Measurements from ENCODE around the gene RNPEPL1.

The RNPEPL1 gene

GRCh38 chr2:240628507-240628807 is 60.2 kb downstream of the RNPEPL1 start:
- intact Hi-C loops (cut with DNase I; ENCODE audit: low total_unique reads): no loop called here
- Histone ChIP-seq H3K27ac (no peak overlapping the region), H3K36me3 (peaks cover 0 to 18% (median 0%) of the 10 kb centered on the region in 3 donors), H3K4me3 (no peak overlapping the region), H3K9me3 (no peaks in the 10 kb centered on the region), H3K4me1 (peaks cover 0 to 3% (median 0%) of the 10 kb centered on the region in 4 donors), H3K27me3 (peaks cover 0 to 3% of the 10 kb centered on the region in 2 donors)
- TF ChIP-seq, protein P1, sequence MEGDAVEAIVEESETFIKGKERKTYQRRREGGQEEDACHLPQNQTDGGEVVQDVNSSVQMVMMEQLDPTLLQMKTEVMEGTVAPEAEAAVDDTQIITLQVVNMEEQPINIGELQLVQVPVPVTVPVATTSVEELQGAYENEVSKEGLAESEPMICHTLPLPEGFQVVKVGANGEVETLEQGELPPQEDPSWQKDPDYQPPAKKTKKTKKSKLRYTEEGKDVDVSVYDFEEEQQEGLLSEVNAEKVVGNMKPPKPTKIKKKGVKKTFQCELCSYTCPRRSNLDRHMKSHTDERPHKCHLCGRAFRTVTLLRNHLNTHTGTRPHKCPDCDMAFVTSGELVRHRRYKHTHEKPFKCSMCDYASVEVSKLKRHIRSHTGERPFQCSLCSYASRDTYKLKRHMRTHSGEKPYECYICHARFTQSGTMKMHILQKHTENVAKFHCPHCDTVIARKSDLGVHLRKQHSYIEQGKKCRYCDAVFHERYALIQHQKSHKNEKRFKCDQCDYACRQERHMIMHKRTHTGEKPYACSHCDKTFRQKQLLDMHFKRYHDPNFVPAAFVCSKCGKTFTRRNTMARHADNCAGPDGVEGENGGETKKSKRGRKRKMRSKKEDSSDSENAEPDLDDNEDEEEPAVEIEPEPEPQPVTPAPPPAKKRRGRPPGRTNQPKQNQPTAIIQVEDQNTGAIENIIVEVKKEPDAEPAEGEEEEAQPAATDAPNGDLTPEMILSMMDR (IDR thresholded peaks at IDR 0.05): no peak
- DNase-seq: peak in 1 of 2 donors; percentile 48

DNA sequence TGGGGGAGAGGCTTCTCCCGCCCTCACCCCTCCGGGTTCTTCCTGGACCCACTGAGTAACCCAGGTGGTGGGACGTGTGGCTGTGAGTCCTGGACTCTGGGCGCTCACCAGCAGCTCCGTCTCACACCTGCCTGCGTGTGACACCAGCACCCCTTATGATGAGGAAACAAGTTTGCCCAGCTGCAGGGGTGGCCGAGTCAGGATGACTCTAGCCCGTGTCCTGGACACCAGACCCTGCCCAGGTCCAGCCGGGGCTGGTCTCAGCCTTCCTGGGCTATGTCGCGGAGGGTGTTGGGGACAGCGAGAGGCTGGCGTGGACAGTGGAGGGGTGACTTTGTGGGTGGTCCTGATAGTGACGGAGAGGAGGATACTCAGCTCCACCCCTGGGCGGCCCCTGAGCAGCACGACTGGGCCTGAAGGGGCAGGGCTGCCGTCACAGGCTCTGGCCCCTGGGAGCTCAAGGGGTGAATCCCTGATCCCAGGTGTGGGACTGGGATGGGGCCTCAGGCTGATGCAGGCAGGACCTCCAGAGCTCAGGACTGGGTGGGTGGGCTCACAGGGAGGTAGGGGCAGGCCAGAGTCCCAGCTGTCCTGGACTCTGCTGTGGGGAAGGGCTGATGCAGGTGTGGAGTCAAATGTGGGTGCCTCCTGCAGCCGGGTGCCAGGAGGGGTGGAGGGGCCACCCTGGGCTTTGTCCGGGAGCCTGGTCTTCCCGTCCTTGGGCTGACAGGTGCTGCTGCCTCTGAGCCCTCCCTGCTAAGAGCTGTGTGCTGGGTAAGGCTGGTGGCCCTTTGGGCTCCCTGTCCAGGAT is 60.7 kb downstream of the RNPEPL1 start:
- peaks cover 0 to 3% of the 10 kb centered on the region in 2 donors for H3K27me3 ChIP-seq
- intact Hi-C loops (cut with DNase I; ENCODE audit: low total_unique reads): no loop called here
- H3K9me3 ChIP-seq: peaks cover 0 to 3% (median 0%) of the 10 kb centered on the region in 3 donors
- TF ChIP-seq, protein P1 (IDR thresholded peaks at IDR 0.05): no peak
- peaks cover 0 to 3% (median 0%) of the 10 kb centered on the region in 4 donors for H3K4me1 ChIP-seq
- DNase-seq: peak; percentile 9 to 53
- no peak overlapping the region for H3K27ac ChIP-seq
- no peak overlapping the region for H3K4me3 ChIP-seq
- H3K36me3 ChIP-seq: peaks cover 0 to 18% (median 0%) of the 10 kb centered on the region in 3 donors

DNA sequence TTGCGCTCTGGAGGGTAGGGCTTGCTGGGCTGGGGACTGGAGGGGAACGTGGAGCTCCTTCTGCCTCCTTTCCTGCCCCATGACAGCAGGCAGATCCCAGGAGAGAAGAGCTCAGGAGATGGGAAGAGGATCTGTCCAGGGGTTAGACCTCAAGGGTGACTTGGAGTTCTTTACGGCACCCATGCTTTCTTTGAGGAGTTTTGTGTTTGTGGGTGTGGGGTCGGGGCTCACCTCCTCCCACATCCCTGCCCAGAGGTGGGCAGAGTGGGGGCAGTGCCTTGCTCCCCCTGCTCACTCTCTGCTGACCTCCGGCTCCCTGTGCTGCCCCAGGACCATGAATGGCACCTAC is 61.3 kb downstream of the RNPEPL1 start:
- peaks cover 0 to 3% (median 0%) of the 10 kb centered on the region in 4 donors for H3K4me1 ChIP-seq
- H3K27ac ChIP-seq: no peak overlapping the region
- intact Hi-C loops (cut with DNase I; ENCODE audit: low total_unique reads): no loop called here
- peaks cover 0 to 3% of the 10 kb centered on the region in 2 donors for H3K27me3 ChIP-seq
- H3K4me3 ChIP-seq: no peak overlapping the region
- H3K36me3 ChIP-seq: peaks cover 0 to 18% (median 0%) of the 10 kb centered on the region in 3 donors
- peaks cover 0 to 3% (median 0%) of the 10 kb centered on the region in 3 donors for H3K9me3 ChIP-seq
- TF ChIP-seq, protein P1 (IDR thresholded peaks at IDR 0.05): no peak
- DNase-seq: peak in 1 of 2 donors; percentile 1

- Histone ChIP-seq H3K4me3 (no peak overlapping the region), H3K27ac (no peak overlapping the region), H3K9me3 (peaks cover 0 to 3% (median 0%) of the 10 kb centered on the region in 3 donors), H3K27me3 (peaks cover 0 to 2% of the 10 kb centered on the region in 2 donors), H3K36me3 (peaks cover 0 to 18% (median 0%) of the 10 kb centered on the region in 3 donors), H3K4me1 (peaks cover 0 to under 1% (median 0%) of the 10 kb centered on the region in 4 donors)
- intact Hi-C loops (cut with DNase I; ENCODE audit: low total_unique reads): no loop called here
- TF ChIP-seq, protein P1 (IDR thresholded peaks at IDR 0.05): no peak
- DNase-seq: peak; percentile 13 to 55
These were observed 61.9 kb downstream of the RNPEPL1 start for GRCh38 chr2:240629968-240630770.
